A673 (cell line): Measurements from ENCODE around the gene CCDC196. TPM values are rescaled to one million over a fixed set of nuclear protein-coding genes. Genes with fewer than 3 reads are reported as not detected.

Experiments used
- BruUV-seq: library from RNA; stranded (reverse); fragments of 400-500 nt; replicated peaks from 2 replicates; lab custom pipeline; 2021; lab: Mats Ljungman, UMichigan
- CTCF ChIA-PET: fragments of 300-600 bp; sonication (Branson Sonifier 250); formaldehyde crosslinking; loops from one replicate; lab custom pipeline; 2022; ENCODE audit warnings: antibody characterized with exemption; lab: Charles Lee
- POLR2A ChIA-PET: fragments of 300-600 bp; sonication (Branson Sonifier 250); formaldehyde crosslinking; loops from one replicate; lab custom pipeline; 2022; ENCODE audit warnings: antibody characterized with exemption; ENCODE audit not compliant: low non-redundant PET; lab: Charles Lee
- DNase-seq: peaks from one replicate; pipeline ENCODE4 v3.0.0-alpha.2; 2015; ENCODE audit warnings: low spot score
- H3K27ac ChIP-seq: fragments of 200-600 bp; sonication (generic); 2 replicates; pipeline ENCODE4 v1.5.1; 2016; ENCODE audit warnings: mixed run types, low read depth, mild to moderate bottlenecking, mixed read lengths, antibody characterized with exemption, low read length; ENCODE audit not compliant: poor library complexity, severe bottlenecking
- H3K27me3 ChIP-seq: fragments of 200-600 bp; sonication (generic); replicated peaks from 2 replicates; pipeline ENCODE4 v1.6.1; 2017; ENCODE audit warnings: mixed run types, low read depth, mild to moderate bottlenecking, mixed read lengths, antibody characterized with exemption, low read length; ENCODE audit not compliant: insufficient read depth, poor library complexity
- H3K36me3 ChIP-seq: fragments of 200-600 bp; sonication (generic); 2 replicates; pipeline ENCODE4 v1.6.1; 2016; ENCODE audit warnings: mixed run types, mild to moderate bottlenecking, mixed read lengths, antibody characterized with exemption, low read length; ENCODE audit not compliant: insufficient read depth, poor library complexity, severe bottlenecking
- H3K4me1 ChIP-seq: fragments of 200-600 bp; sonication (generic); 2 replicates; pipeline ENCODE4 v1.6.1; 2017; ENCODE audit warnings: mixed run types, mild to moderate bottlenecking, mixed read lengths, antibody characterized with exemption, low read length; ENCODE audit not compliant: insufficient read depth, poor library complexity, severe bottlenecking
- H3K4me3 ChIP-seq: fragments of 200-600 bp; sonication (generic); 2 replicates; pipeline ENCODE4 v1.5.1; 2016; ENCODE audit warnings: low read depth, mixed run types, mild to moderate bottlenecking, mixed read lengths, low read length; ENCODE audit not compliant: poor library complexity, severe bottlenecking
- H3K9me3 ChIP-seq: fragments of 200-600 bp; sonication (generic); 2 replicates; pipeline ENCODE4 v1.6.1; 2016; ENCODE audit warnings: mixed run types, low read depth, mild to moderate bottlenecking, mixed read lengths, antibody characterized with exemption, low read length; ENCODE audit not compliant: poor library complexity, severe bottlenecking
- CTCF ChIP-seq: fragments of 300-800, 200-600 bp; sonication (generic); conservative IDR thresholded peaks from 2 replicates; pipeline ENCODE4 v1.5.1; 2017; ENCODE audit warnings: low read depth, mild to moderate bottlenecking, antibody characterized with exemption, low read length, moderate library complexity, mixed read lengths
- EZH2 ChIP-seq: fragments of 200-600 bp; sonication (generic); IDR thresholded peaks from 2 replicates; pipeline ENCODE4 v1.6.1; 2017; ENCODE audit warnings: borderline replicate concordance, low read depth, mild to moderate bottlenecking, mixed read lengths, antibody characterized with exemption, low read length; ENCODE audit not compliant: poor library complexity, severe bottlenecking
- intact Hi-C: fragments of 100-400 bp; cut with micrococcal nuclease; formaldehyde crosslinking; loops from one replicate; pipeline ENCODE4 v1.10.0; 2022; ENCODE audit not compliant: unreplicated experiment
- total RNA-seq: library from RNA; stranded (reverse); gene quantifications from 2 replicates; pipeline ENCODE4 v1.2.3, GENCODE V29; 2021

The CCDC196 gene
- total RNA-seq, 1 experiment from 2014 or later: not detected

DNA sequence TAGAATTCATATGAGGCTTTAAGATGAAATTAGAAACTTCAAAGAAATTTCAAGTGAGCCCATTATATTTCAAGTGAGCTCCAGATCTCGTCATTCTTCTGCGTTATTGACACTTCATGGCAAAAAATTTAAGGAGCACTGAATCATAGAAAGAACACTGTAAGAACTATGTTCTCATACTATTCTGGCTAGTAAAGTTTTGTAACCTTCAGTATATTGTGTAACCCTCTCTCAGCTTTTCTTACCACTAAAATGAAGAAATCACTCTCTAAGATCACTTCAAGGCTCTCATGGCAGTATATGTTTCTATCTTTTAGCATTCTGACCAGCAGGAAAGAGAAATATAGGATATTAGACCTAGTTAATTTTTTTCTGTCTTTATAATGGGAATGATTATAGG is 28.0 kb downstream of the CCDC196 start:
- no TSS peak for BruUV-seq
- H3K4me3 ChIP-seq: no peak overlapping the region
- ChIA-PET POLR2A (interaction anchor here (0.6 kb wide), 1 partner anchor 85 kb away, joined by 6 read pairs; no protein-coding TSS in a partner anchor), CTCF (no interaction called here)
- no peak overlapping the region for H3K27ac ChIP-seq
- peaks cover 14% of the 10 kb centered on the region for H3K27me3 ChIP-seq
- peaks cover 8% of the 10 kb centered on the region for H3K9me3 ChIP-seq
- DNase-seq: no peak
- peaks cover 7% of the 10 kb centered on the region for H3K4me1 ChIP-seq
- intact Hi-C loops: no loop called here
- no peaks in the 10 kb centered on the region for H3K36me3 ChIP-seq
- TF ChIP-seq CTCF: no peak
- no peak for TF ChIP-seq EZH2

- Histone ChIP-seq H3K4me1 (no peaks in the 10 kb centered on the region), H3K36me3 (no peaks in the 10 kb centered on the region), H3K9me3 (no peaks in the 10 kb centered on the region), H3K4me3 (no peak overlapping the region), H3K27me3 (no peaks in the 10 kb centered on the region), H3K27ac (no peak overlapping the region)
- no TSS peak for BruUV-seq
- intact Hi-C loops: no loop called here
- no peak for DNase-seq
- POLR2A ChIA-PET: no interaction called here
- CTCF ChIA-PET: no interaction called here
- TF ChIP-seq CTCF: no peak
- no peak for TF ChIP-seq EZH2
Observed at GRCh38 chr14:66530526-66530925, 44.4 kb downstream of the CCDC196 start.

DNA sequence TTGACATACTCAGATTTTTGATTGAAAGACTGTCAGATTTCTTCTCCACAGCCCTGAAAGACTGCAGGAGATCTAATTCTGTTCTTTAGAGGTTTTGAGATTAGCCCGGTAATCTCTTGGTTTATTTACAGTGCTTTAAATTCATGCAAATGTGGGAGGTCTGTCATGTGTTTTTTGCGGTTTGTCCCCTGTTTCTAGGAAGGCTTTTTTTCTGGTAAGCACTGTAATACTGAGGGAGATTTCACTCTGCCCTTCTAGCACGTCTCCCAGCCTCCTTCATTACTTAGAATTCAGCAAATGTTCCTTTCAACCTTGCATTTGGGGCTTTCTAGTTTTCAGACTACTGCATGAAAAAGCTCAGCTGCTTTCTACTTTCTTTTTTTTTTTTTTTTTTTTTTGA is 52.9 kb downstream of the CCDC196 start:
- no peak for TF ChIP-seq EZH2
- no peak for TF ChIP-seq CTCF
- DNase-seq: no peak
- ChIA-PET POLR2A (no interaction called here), CTCF (no interaction called here)
- no peaks in the 10 kb centered on the region for H3K27me3 ChIP-seq
- no peaks in the 10 kb centered on the region for H3K36me3 ChIP-seq
- H3K4me1 ChIP-seq: no peaks in the 10 kb centered on the region
- intact Hi-C loops: no loop called here
- no TSS peak for BruUV-seq
- peaks cover 13% of the 10 kb centered on the region for H3K9me3 ChIP-seq
- no peak overlapping the region for H3K27ac ChIP-seq
- no peak overlapping the region for H3K4me3 ChIP-seq
